Caco-2 (cell line): ENCODE data around the gene SRI. TPM values are rescaled to one million over a fixed set of nuclear protein-coding genes. Genes with fewer than 3 reads are reported as not detected.
"Not testable (repeated sequence)": the region's sequence is repeated elsewhere in the genome, so short reads cannot be mapped to it uniquely, and the experiment has no call there.

Experiments
- BruUV-seq: library from RNA; stranded (reverse); fragments of 400-500 nt; replicated peaks from 2 replicates; lab custom pipeline; 2021; lab: Mats Ljungman, UMichigan
- CTCF ChIA-PET: fragments of 300-600 bp; sonication (Branson Sonifier 250); formaldehyde crosslinking; loops from one replicate; lab custom pipeline; 2022; ENCODE audit warnings: antibody characterized with exemption; lab: Charles Lee
- POLR2A ChIA-PET: fragments of 300-600 bp; sonication (Branson Sonifier 250); formaldehyde crosslinking; loops from one replicate; lab custom pipeline; 2022; ENCODE audit warnings: antibody characterized with exemption; lab: Charles Lee
- DNase-seq, 2 experiments: peaks; one replicate each; pipeline versions ENCODE4 v3.0.0 to v3.0.0-alpha.2; 2020 to 2022
- H3K27me3 ChIP-seq: replicated peaks from 2 replicates; pipeline ENCODE4 v1.6.0; 2011; ENCODE audit warnings: low read length; ENCODE audit not compliant: control insufficient read depth, insufficient read depth
- H3K36me3 ChIP-seq: 2 replicates; pipeline ENCODE4 v1.5.1; 2011; ENCODE audit warnings: low read length; ENCODE audit not compliant: control insufficient read depth, insufficient read depth
- H3K4me1 ChIP-seq: fragments of 250-450 bp; sonication (Bioruptor Pico); 2 replicates; pipeline ENCODE4 v1.5.1; 2020; ENCODE audit warnings: mild to moderate bottlenecking
- H3K4me3 ChIP-seq: 2 replicates; pipeline ENCODE4 v1.5.1; 2011; ENCODE audit warnings: low read depth, mild to moderate bottlenecking, control low read depth, low read length
- H3K9me3 ChIP-seq: fragments of 250-450 bp; sonication (Bioruptor Pico); 2 replicates; pipeline ENCODE4 v1.5.1; 2020; ENCODE audit warnings: mild to moderate bottlenecking, moderate library complexity
- H3K27ac Mint-ChIP-seq: one replicate; pipeline ENCODE4 v1.8.0; 2022; ENCODE audit warnings: mixed read lengths; ENCODE audit not compliant: unreplicated experiment
- H3K27me3 Mint-ChIP-seq: one replicate; pipeline ENCODE4 v1.8.0; 2022; ENCODE audit warnings: mixed read lengths; ENCODE audit not compliant: insufficient read depth, unreplicated experiment
- H3K36me3 Mint-ChIP-seq: one replicate; pipeline ENCODE4 v1.8.0; 2022; ENCODE audit warnings: mild to moderate bottlenecking, mixed read lengths; ENCODE audit not compliant: insufficient read depth, unreplicated experiment
- H3K4me1 Mint-ChIP-seq: one replicate; pipeline ENCODE4 v1.8.0; 2022; ENCODE audit warnings: low read depth, mixed read lengths; ENCODE audit not compliant: unreplicated experiment
- H3K4me3 Mint-ChIP-seq: one replicate; pipeline ENCODE4 v1.8.0; 2022; ENCODE audit warnings: mild to moderate bottlenecking, moderate library complexity, mixed read lengths; ENCODE audit not compliant: unreplicated experiment
- H3K9me3 Mint-ChIP-seq: one replicate; pipeline ENCODE4 v1.8.0; 2022; ENCODE audit warnings: mixed read lengths; ENCODE audit not compliant: unreplicated experiment
- CTCF ChIP-seq, 2 experiments: fragments of 200-600 bp in 1 of 2; IDR thresholded peaks; 1 replicate in 1 of 2; 2 replicates in 1 of 2; pipeline versions ENCODE4 v1.5.1 to v1.8.0; 2011 to 2022; ENCODE audit warnings: antibody characterized with exemption in 1 of 2, control low read depth in 1 of 2, inconsistent platforms in 1 of 2, low read depth in 1 of 2, low read length in 1 of 2, mild to moderate bottlenecking in 1 of 2, moderate library complexity in 1 of 2; ENCODE audit not compliant: insufficient read depth in 1 of 2, severe bottlenecking in 1 of 2, unreplicated experiment in 1 of 2
- intact Hi-C: fragments of 100-400 bp; cut with micrococcal nuclease; formaldehyde crosslinking; loops from one replicate; pipeline ENCODE4 v1.10.0; 2022; ENCODE audit not compliant: unreplicated experiment
- total RNA-seq: library from RNA; stranded (reverse); gene quantifications from 2 replicates; pipeline ENCODE4 v1.2.3, GENCODE V29; 2022

The SRI gene
- total RNA-seq, 1 experiment from 2014 or later, result 103 TPM

DNA sequence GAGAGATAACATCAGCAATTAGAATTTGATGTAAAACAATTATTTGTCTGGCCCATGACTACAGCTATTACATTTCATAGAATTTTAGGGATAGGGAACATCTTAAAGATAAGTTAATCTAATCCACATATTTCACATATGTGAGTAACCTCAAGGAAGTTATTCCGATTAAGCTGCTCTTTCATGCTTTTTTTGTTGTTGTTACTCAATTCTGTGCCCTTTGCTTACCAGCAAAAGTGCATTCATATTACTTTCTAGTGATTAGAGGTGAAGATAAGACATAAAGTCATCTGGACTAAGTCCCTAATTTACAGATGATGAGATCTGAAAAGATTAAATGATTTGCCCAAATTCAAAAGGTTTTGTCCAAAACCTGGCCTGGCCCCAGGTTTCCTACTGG, 40.9 kb upstream of the SRI start:
- DNase-seq, result no peak
- Histone ChIP-seq H3K27me3 (no peaks in the 10 kb centered on the region), H3K4me3 (no peak overlapping the region), H3K9me3 (no peaks in the 10 kb centered on the region), H3K36me3 (no peaks in the 10 kb centered on the region), H3K4me1 (no peaks in the 10 kb centered on the region)
- Mint-ChIP-seq H3K4me1 (no peaks in the 10 kb centered on the region), H3K27ac (no peak overlapping the region), H3K27me3 (peaks cover 4% of the 10 kb centered on the region), H3K4me3 (no peak overlapping the region), H3K36me3 (no peaks in the 10 kb centered on the region), H3K9me3 (no peaks in the 10 kb centered on the region)
- POLR2A ChIA-PET, result no interaction called here
- BruUV-seq, result no TSS peak
- TF ChIP-seq CTCF (IDR thresholded peaks at IDR 0.05; ENCODE audit: insufficient read depth in 1 of 2, low read depth in 1 of 2, low read length in 1 of 2, severe bottlenecking in 1 of 2, unreplicated experiment in 1 of 2), result no peak
- intact Hi-C loops, result no loop called here
- CTCF ChIA-PET, result no interaction called here

DNA sequence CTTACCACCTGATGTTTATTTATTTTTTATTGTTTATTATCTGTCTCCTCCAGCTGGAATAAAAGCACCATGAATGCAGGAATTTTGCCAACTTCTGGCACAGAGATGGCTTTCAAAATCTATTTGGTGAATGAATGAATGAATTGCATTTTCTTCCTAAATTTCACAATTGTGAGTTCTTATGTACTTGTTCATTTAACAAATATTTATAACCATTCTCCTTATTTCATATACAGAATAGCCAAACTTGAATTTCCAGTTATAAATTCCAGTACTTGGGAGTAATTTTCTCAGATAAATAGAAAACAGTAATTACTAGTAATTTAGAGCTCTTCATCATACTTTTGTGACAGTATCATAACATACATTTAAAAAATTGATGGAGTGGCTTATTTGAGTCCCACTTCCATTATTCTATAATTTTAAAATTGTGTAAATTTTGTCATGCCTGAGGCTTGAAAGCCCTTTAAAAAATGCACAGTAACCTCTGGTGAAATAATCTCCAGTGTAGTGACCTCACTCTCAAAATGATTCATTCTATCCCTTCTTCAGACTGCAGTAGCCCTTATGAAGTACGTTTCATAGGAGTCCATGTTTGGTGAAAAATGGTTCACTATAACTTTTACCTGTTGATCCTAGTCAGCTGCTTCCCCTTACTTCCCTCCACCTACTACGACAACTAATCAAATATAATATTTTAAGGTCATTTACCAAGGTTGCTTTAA, 40.0 kb upstream of the SRI start:
- Mint-ChIP-seq H3K36me3 (no peaks in the 10 kb centered on the region), H3K27ac (no peak overlapping the region), H3K27me3 (peaks cover 4% of the 10 kb centered on the region), H3K9me3 (no peaks in the 10 kb centered on the region), H3K4me3 (no peak overlapping the region), H3K4me1 (no peaks in the 10 kb centered on the region)
- no TSS peak for BruUV-seq
- no peaks in the 10 kb centered on the region for H3K4me1 ChIP-seq
- no peaks in the 10 kb centered on the region for H3K9me3 ChIP-seq
- ChIA-PET CTCF (no interaction called here), POLR2A (no interaction called here)
- no peaks in the 10 kb centered on the region for H3K36me3 ChIP-seq
- no peaks in the 10 kb centered on the region for H3K27me3 ChIP-seq
- no peak for DNase-seq
- intact Hi-C loops, result no loop called here
- H3K4me3 ChIP-seq, result no peak overlapping the region
- TF ChIP-seq CTCF (IDR thresholded peaks at IDR 0.05; ENCODE audit: insufficient read depth in 1 of 2, low read depth in 1 of 2, low read length in 1 of 2, severe bottlenecking in 1 of 2, unreplicated experiment in 1 of 2), result no peak

DNA sequence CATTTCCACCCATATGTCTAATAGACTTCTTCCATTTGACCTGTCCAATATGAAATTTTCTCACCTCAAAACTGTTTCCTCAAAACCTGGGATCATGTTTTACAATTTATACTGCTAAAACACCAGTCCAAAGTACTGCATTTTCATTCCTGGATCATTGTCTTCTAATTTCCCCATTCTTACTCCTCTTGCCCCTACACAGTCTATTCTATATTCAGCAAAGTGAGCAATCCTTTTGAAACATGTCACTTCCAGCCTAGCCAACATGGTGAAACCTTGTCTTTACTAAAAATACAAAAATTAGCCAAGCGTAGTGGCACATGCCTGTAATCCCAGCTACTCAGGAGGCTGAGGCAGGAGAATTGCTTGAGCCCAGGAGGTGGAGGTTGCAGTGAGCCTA, 38.5 kb upstream of the SRI start:
- BruUV-seq, CTCF ChIA-PET, H3K4me1 ChIP-seq, H3K27me3 ChIP-seq, intact Hi-C loops, H3K27ac Mint-ChIP-seq, H3K36me3 Mint-ChIP-seq, DNase-seq, H3K4me3 Mint-ChIP-seq, H3K9me3 ChIP-seq, H3K4me1 Mint-ChIP-seq, H3K36me3 ChIP-seq, H3K27me3 Mint-ChIP-seq, POLR2A ChIA-PET, H3K4me3 ChIP-seq: not testable (repeated sequence)
- peaks cover 11% of the 10 kb centered on the region for H3K9me3 Mint-ChIP-seq
